Upper lobe of right lung (tissue), 1 donor: ENCODE data around the gene ME3. TPM values are rescaled to one million over a fixed set of nuclear protein-coding genes. Genes with fewer than 3 reads are reported as not detected.

Experiments
- total RNA-seq: library from RNA; stranded (reverse); fragmentation: NEBNext Ultra II Directional; extraction: Animal tissue kit (Norgen Biotek cat#: 25700); gene quantifications from one replicate; pipeline ENCODE4 v1.2.1, GENCODE V29; 2021
- donor health status: DM: no; HTN: yes; CAD: no; lungs with severe emphysema.

The ME3 gene
- total RNA-seq, 1 donor from 2014 or later: 24.7 TPM

Other genes starting within 250 kb of the ME3 start
- 100 TPM for gene PRSS23, start 127.9 kb upstream of the ME3 start, total RNA-seq